AG09309 (cell line): ENCODE data around the gene RPL29.

ENCODE experiments used
- DNase-seq: peaks from one replicate; pipeline ENCODE4 v3.0.0-alpha.2; 2010; ENCODE audit warnings: low read depth
- H3K4me3 ChIP-seq: 2 replicates; pipeline ENCODE4 v1.5.1; 2011; ENCODE audit warnings: mild to moderate bottlenecking, low read depth, low read length, moderate library complexity; ENCODE audit not compliant: control insufficient read depth
- TF ChIP-seq, protein P1 (sequence below): IDR thresholded peaks from 2 replicates; pipeline ENCODE4 v1.5.1; 2011; ENCODE audit warnings: mild to moderate bottlenecking, low read depth, low read length, inconsistent platforms; ENCODE audit not compliant: insufficient read depth, control insufficient read depth; ENCODE audit errors: missing control alignments

The RPL29 gene

GRCh38 chr3:51946796-51947195 is 48.9 kb downstream of the RPL29 start:
- TF ChIP-seq, protein P1, sequence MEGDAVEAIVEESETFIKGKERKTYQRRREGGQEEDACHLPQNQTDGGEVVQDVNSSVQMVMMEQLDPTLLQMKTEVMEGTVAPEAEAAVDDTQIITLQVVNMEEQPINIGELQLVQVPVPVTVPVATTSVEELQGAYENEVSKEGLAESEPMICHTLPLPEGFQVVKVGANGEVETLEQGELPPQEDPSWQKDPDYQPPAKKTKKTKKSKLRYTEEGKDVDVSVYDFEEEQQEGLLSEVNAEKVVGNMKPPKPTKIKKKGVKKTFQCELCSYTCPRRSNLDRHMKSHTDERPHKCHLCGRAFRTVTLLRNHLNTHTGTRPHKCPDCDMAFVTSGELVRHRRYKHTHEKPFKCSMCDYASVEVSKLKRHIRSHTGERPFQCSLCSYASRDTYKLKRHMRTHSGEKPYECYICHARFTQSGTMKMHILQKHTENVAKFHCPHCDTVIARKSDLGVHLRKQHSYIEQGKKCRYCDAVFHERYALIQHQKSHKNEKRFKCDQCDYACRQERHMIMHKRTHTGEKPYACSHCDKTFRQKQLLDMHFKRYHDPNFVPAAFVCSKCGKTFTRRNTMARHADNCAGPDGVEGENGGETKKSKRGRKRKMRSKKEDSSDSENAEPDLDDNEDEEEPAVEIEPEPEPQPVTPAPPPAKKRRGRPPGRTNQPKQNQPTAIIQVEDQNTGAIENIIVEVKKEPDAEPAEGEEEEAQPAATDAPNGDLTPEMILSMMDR = no peak
- no peak overlapping the region for H3K4me3 ChIP-seq
- DNase-seq = no peak

- TF ChIP-seq, protein P1 = no peak
- DNase-seq = no peak
- H3K4me3 ChIP-seq = no peak overlapping the region
These were observed 49.6 kb downstream of the RPL29 start for GRCh38 chr3:51945926-51946705.

GRCh38 chr3:51945031-51945840 is 50.5 kb downstream of the RPL29 start:
- no peak overlapping the region for H3K4me3 ChIP-seq
- TF ChIP-seq, protein P1 = no peak
- no peak for DNase-seq

GRCh38 chr3:51944451-51945021 is 51.2 kb downstream of the RPL29 start:
- no peak for DNase-seq

More at GRCh38 chr3:51944451-51945021, 51.2 kb downstream of the RPL29 start:
- TF ChIP-seq, protein P1 = no peak
- no peak overlapping the region for H3K4me3 ChIP-seq
